Measurements from ENCODE around the gene PAQR9.

Gene PAQR9

DNA sequence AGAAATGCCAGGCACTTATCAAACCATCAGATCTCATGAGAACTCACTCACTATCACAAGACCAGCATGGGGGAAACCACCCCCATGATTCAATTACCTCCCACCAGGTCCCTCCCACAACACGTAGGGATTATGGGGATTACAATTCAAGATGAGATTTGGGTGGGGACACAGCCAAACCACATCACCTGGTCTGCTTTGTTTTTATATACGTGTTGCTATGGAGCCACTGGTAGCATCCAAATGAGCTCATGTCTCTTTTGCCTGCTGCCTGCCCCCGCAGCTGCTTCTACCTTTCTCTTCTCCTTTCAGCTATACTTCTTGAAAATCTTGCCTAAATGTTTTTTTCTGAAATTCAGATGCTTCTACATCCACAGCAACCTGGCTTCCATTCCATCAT, 47.8 kb downstream of the PAQR9 start:
- in situ Hi-C loops (cut with HindIII; ENCODE audit: low sequenced_read_pairs): no loop called here
- TF ChIP-seq, protein P1, sequence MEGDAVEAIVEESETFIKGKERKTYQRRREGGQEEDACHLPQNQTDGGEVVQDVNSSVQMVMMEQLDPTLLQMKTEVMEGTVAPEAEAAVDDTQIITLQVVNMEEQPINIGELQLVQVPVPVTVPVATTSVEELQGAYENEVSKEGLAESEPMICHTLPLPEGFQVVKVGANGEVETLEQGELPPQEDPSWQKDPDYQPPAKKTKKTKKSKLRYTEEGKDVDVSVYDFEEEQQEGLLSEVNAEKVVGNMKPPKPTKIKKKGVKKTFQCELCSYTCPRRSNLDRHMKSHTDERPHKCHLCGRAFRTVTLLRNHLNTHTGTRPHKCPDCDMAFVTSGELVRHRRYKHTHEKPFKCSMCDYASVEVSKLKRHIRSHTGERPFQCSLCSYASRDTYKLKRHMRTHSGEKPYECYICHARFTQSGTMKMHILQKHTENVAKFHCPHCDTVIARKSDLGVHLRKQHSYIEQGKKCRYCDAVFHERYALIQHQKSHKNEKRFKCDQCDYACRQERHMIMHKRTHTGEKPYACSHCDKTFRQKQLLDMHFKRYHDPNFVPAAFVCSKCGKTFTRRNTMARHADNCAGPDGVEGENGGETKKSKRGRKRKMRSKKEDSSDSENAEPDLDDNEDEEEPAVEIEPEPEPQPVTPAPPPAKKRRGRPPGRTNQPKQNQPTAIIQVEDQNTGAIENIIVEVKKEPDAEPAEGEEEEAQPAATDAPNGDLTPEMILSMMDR (IDR thresholded peaks at IDR 0.05; ENCODE audit: low read depth, low read length): no peak
- DNase-seq (ENCODE audit: low read depth, low spot score): no peak
- no peak overlapping the region for H3K4me3 ChIP-seq (ENCODE audit: low read depth, low read length)

DNA sequence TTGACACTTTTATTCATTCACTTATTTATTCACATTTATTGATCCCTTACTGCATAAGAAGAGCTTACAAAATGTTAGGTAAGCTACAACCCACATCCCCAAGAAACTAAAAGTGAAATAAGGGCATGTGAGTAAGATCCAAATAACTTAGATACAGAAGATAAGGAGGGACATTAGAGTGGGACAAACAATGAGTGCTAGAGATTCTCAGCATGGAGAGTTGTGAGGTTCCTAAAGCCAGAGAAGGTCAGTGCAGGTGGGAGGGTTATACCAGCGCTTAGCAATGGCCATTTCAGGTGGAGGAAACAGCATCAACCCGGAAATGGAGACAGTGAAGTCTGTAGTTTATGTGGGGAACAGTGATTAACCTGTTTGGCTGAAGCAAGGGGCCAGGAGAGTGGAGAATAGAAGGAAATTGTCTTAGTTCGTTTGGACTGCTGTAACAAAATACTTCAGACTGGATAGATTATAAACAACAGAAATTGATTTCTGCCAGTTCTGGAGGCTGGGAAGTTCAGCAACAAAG, 49.1 kb downstream of the PAQR9 start:
- TF ChIP-seq, protein P1 (IDR thresholded peaks at IDR 0.05; ENCODE audit: low read depth, low read length): no peak
- in situ Hi-C loops (cut with HindIII; ENCODE audit: low sequenced_read_pairs): no loop called here
- H3K4me3 ChIP-seq (ENCODE audit: low read depth, low read length): no peak overlapping the region
- no peak for DNase-seq (ENCODE audit: low read depth, low spot score)

DNA sequence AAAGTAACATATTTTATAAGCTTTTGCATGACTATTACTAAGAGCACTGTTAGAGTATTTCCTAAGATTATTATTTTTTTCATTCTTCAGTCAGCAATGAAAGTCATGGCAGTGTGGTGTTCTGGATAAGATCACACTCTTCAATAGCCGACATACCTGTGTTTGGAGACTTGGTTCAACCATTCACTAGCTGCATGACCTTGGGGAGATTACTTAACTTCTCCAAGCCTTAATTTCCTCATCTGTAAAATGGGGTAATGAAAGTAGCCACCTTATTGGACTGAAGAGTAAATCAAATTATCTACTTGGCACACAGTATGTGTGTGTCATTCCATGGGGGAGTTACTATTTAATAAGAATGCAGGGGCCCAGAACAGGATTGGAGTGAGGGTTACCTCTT, 50.0 kb downstream of the PAQR9 start:
- TF ChIP-seq, protein P1 (IDR thresholded peaks at IDR 0.05; ENCODE audit: low read depth, low read length): no peak
- H3K4me3 ChIP-seq (ENCODE audit: low read depth, low read length): no peak overlapping the region
- DNase-seq (ENCODE audit: low read depth, low spot score): no peak
- in situ Hi-C loops (cut with HindIII; ENCODE audit: low sequenced_read_pairs): no loop called here

DNA sequence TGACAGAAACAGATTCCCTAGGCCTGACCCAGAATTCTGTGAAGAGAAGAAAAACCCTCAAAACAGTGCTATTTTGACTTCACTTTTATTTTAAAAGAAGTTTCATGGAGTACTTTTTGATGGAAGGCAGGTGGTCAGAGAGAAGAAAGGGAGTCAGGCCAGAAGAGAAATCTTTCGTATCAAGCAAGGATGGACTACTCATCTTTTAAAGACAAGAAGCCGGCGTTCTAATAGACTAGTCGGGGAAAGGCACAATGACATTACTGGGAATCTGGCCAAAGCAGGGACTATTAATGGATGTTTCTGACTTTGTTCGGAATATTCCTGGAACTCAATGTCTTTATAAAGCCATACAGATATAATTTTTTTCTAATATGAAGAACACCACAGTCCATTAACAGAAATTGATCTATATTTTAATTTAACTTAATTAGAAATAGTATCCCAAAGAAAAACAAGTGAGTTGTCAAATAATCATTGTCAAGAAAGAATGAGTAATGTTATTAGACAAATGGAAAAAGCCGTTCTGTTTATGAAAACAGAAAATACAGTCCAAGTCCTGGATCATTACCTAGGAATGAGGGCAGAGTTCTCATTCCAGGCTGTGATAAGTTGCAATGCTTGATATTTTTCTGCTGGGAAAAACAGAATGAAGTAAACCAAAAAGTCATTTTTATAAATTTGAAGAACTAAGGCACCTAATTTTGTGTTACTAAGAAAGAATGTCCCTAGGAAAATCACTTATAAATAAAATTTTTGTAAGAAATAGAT, 50.9 kb downstream of the PAQR9 start:
- in situ Hi-C loops (cut with HindIII; ENCODE audit: low sequenced_read_pairs): no loop called here
- DNase-seq (ENCODE audit: low read depth, low spot score): no peak
- TF ChIP-seq, protein P1 (IDR thresholded peaks at IDR 0.05; ENCODE audit: low read depth, low read length): no peak

More for the DNA sequence above, 50.9 kb downstream of the PAQR9 start:
- H3K4me3 ChIP-seq (ENCODE audit: low read depth, low read length): no peak overlapping the region

All from astrocyte of the spinal cord (primary cell).